HG03520 (cell line): ENCODE measurements around the gene SUSD1.
"Not testable (repeated sequence)": the region's sequence is repeated elsewhere in the genome, so short reads cannot be mapped to it uniquely, and the experiment has no call there.

Experiments
- ATAC-seq: cut with Tn5 transposase; IDR thresholded peaks from one replicate; pipeline ENCODE4 v1.9.1; 2021; ENCODE audit warnings: mild to moderate bottlenecking, moderate library complexity; ENCODE audit not compliant: unreplicated experiment

The SUSD1 gene

DNA sequence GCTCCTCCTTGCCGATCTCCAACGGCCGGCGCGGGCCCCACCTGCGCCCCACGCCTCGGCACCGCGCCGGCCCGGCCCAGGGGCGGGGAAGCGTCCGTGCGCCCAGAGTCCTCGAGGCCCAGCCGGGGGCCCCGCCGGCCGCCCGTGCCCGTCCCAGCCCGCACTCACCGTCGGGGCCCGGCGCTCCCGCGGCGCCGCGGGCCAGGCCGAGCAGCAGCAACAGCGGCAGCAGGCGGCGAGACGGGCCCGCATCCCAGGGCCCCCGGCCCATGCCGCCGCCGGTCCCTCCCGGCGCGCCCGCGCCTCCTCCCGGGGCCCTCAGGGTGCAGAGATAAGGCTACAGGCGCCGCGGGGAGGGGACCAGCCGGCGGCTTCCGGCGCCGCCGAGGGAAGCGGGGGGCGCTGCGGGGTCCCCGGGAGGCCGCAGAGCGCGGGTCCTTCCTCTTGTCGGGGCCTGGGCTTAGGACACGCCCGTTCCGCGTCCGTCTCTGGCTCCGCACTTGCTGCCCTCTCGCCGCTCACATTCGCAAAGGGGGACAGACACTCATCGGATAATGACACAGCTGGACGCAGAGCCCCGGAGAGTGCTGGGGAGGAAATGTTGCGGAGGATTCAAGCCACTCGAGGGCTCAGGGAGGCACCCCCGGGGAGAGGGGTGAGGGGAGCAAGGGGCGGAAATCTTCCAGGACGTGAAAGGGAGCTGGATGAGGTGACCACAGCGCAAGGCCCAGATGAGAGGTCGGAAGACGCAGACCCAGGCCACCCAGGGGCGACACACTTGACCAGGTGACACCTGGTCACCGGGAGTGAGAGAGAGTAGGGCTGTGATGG lies at the start of gene SUSD1:
SUSD1 (minus strand) TSS at position 333 of the 831 bp plus-strand sequence; CDS start at position 271, 62 bp downstream.
- ATAC-seq: peak; percentile 45

DNA sequence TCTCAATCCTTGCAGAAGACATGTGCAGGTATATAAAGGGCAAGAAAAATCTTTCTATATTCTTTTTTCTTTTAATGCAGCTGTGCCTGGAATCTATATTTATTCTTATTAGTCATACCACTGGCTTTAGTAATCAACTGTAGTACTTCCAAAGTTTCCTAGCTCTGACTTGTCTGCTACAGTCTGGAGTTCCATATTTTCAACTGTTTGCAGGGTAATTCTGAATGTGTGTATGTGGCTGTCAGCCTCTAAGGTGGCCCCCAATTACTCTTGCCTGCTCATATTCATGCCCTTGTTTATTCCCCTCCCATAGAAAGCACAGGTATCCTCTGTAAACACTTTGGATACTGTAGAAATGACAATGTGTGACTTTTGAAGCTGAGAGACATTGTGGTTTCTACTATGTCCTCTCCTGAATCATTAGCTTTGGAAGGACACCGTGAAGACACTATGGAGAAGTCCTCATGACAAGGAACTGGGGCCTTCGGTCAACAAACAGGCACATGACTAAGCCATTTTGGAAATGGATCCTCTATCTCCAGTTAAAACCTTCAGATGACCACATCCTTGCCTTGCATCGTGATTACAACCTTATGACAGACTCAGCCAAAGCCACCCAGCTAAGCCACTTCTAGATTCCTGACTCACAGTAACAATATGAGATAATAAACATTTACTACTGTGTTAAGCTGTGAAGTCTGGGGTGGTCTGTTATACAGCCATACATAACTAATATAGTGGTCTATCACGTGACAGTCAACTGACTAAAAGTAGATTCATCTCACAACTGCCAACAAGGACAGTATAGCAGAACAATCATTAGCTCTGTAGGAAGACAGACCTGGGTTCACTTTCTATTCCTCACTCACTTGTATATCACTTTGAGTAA lies 49.5 kb upstream of the SUSD1 start:
- ATAC-seq: peak; percentile 67

GRCh38 chr9:112218908-112219307 lies 43.8 kb upstream of the SUSD1 start:
- peak; percentile 96 for ATAC-seq

DNA sequence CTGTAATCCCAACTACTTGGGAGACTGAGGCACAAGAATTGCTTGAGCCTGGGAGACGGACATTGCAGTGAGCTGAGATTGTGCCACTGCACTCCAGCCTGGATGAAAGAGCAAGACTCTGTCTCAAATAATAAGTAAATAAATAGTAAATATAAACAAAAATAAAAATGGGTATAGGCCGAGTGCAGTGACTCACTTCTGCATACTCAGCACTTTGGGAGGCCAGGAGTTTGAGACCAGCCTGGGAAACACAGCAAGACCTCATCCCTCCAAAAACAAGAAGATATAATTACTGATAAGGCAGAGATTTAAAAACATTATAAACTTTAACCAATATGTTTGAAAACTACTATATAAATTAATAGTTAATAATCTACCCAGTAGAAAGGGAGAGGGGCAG lies 37.8 kb upstream of the SUSD1 start:
- no peak for ATAC-seq

DNA sequence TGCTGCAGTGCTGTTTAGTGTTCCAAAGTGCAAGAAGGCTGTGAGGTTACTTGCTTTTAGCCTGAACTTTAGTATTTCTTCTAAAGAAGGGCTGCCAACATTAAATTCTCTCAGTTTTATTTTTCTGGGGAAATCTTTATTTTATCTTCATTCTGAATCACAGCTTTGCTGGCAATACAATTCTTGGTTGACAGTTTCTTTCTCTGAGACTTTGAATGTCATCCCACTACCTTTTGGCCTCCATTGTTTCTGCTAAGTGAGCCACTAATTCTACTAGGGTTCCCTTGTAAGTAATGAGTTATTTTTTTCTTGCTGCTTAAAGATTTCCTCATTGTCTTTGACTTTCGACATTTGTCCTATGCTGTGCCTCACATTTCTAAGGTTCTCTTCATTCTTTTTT lies 32.4 kb upstream of the SUSD1 start:
- ATAC-seq: no peak

GRCh38 chr9:112203536-112203935 lies 28.4 kb upstream of the SUSD1 start:
- ATAC-seq: no peak

DNA sequence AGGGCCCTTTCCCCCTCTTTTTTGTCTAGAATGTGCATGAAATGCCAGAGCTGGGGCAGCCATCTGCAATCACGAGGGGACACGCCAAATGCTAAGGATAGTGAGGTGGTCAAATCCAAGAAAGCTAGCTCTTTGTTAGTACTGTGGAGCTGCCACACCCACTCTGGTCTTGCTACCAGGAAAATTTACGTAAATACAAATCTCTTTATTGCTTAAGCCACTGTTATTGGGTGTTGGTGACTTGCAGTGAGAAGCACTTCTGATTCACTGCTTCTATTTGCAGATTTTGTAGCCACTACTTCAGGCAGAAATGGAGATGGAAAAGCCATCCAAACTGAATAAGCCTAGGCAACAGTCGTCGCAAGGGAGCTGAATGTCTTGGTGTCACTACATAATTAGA lies 25.6 kb upstream of the SUSD1 start:
- ATAC-seq: no peak

- ATAC-seq: no peak
These were observed 23.5 kb upstream of the SUSD1 start for GRCh38 chr9:112198646-112199045.

DNA sequence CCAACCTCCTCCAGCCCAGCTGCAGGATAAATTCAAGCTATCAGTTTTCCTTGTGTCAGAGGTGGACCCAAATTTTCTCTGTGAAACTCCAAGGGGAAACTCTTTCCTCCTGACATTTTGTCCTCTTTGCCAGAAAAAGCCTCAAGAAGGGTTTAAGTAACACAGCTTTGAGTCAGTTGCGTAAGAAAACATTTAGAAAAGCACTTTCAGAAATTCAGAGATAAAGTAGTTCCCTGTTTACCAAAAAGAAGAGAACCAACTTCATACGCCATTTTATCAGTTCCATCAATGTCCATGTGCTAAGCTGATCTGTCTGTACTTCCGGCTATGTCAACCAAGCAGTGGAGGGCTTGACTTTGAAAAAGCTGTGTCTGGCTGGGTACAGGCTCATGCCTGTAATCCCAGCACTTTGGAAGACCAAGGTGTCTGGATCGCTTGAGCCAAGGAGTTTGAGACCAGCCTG lies 19.9 kb upstream of the SUSD1 start:
- no peak for ATAC-seq

DNA sequence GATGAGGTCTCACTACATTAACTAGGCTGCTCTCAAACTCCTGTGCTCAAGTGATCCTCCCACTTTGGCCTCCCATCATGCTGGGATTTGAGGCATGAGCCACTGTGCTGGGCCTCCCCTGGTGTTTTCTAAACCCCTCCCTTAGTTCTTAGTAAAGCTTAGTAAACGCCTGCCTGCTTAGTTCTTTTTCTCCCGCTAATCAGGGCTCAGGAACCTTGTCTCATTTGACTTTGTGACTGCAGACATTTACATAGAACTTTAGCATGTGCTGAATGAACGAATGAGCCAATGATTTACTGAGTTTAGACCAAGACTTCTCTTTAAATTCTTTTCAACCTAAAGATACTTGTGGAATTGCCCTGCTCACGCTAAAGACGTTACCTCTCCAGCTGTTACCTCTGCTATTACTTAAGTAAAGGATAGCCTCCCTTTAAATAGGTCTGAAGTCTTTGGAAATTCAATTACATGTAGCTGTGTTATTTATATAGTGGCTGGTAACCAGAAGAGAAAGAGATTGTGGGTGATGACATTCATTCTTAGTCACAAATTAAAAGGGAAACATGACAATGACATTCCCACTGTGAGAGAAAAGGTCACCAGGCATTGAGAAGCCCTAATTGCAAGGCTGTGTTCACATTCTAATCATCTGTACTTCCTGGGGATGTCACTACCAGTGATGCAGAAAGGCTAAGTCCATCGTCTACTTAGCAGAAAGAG lies 18.6 kb upstream of the SUSD1 start:
- ATAC-seq: no peak

GRCh38 chr9:112190320-112190719 lies 15.2 kb upstream of the SUSD1 start:
- ATAC-seq: not testable (repeated sequence)

GRCh38 chr9:112188884-112189283 lies 13.8 kb upstream of the SUSD1 start:
- ATAC-seq: no peak

GRCh38 chr9:112187404-112187803 lies 12.3 kb upstream of the SUSD1 start:
- ATAC-seq: no peak

DNA sequence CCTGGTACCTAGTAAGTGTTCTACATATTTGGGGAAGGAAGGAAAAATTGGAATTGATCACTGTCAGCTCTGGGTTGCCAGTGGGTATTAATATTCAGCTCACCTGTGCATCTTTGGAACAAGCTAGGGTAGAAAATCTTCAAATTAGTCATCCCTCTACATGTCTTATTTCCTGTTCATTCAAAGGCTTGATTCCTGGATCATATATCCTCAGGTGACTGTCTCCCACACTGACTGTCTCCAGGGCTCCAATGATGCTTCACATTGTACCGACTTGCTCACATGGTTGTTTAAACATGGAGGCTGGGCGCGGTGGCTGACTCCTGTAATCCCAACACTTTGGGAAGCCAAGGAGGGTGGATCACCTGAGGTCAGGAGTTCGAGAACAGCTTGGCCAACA lies 11.6 kb upstream of the SUSD1 start:
- ATAC-seq: no peak

GRCh38 chr9:112184946-112185345 lies 9.8 kb upstream of the SUSD1 start:
- no peak for ATAC-seq

GRCh38 chr9:112184221-112184620 lies 9.1 kb upstream of the SUSD1 start:
- ATAC-seq: no peak

DNA sequence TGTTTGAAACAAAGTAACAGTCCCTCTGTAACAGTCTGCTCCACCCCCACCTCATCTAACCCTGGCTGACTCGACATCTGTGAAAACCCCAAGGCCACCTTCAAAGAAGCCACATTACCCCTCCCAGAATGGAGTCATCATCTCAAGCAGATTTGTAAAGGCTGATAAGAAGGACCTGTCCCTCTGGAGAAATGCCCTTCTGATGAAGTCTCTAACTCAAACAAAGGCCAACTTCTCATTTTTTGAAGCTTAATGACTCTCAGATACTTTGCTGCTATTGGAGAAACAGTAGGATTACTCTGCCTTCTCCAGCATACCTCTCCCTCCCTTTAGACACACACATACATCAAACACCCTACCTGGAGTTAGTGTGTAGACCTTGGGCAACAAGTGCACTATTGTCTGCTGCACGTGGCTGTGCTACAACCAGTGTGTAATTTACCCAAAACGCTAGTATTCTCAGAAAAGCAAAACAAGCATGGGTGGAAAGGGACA lies 5.3 kb upstream of the SUSD1 start:
- no peak for ATAC-seq

DNA sequence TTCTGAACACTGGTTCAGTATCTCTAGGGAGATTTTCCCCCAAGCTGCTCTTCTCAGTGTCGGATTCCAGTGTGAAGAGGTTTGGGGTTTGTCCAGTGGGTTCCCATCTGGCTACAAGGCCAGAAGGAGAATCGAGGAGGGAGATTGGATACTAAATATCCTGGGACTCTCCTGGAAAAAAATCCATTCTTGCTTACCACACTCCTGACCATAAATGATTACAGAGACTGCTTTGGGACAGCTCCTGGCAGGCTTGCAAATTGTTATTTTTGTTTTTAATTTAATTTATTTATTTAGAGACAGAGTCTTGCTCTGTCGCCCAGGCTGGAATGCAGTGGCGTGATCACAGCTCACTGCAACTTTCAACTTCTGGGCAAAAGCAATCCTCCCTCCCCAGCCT lies 4.7 kb upstream of the SUSD1 start:
- ATAC-seq: no peak

- no peak for ATAC-seq
These were observed 1.4 kb upstream of the SUSD1 start for GRCh38 chr9:112176524-112176923.

DNA sequence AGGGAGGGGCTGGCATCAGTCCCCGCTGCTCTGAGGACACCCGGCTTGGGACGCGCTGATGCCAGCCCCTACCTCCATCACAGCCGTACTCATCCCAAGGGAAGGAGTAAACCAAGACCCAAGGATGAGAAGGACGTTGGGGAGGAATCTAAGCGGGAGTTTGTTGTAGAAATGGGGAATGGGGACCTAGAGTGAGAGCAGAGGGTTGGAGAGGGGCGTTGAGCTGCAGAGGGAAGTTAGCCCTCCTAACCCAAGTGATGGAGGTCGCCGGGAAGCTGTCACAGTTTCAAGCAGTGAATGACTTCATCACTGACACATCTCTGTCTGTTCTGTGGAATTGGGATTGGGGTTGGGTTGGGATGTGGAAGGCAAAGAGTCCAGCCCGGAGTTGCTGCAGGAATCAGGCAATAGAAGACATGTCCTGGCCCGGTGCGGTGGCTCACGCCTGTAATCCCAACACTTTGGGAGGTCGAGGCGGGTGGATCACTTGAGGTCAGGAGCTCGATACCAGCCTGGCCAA lies 759 bp upstream of the SUSD1 start:
- ATAC-seq: no peak
